Tongue (tissue), 2 donors: ENCODE measurements around the gene SLFN12. TPM values are rescaled to one million over a fixed set of nuclear protein-coding genes. Genes with fewer than 3 reads are reported as not detected.
"Not testable (repeated sequence)": the region's sequence is repeated elsewhere in the genome, so short reads cannot be mapped to it uniquely, and the experiment has no call there.

Experiments used
- DNase-seq: peaks from one replicate; pipeline ENCODE4 v3.0.0-alpha.2; 2015
- total RNA-seq: library from RNA; depleted of rRNA; stranded (reverse); fragments of >200 nt; gene quantifications from one replicate; pipeline ENCODE4 v1.2.3, GENCODE V29; 2014

The SLFN12 gene
- total RNA-seq: 16.0 TPM

- peak; percentile 97 for DNase-seq
Observed at GRCh38 chr17:35432176-35433074, at the start of gene SLFN12. TSS of gene SLFN12 (minus strand) at chr17:35432500. CDS start at chr17:35423028, 9,472 bp downstream.

DNA sequence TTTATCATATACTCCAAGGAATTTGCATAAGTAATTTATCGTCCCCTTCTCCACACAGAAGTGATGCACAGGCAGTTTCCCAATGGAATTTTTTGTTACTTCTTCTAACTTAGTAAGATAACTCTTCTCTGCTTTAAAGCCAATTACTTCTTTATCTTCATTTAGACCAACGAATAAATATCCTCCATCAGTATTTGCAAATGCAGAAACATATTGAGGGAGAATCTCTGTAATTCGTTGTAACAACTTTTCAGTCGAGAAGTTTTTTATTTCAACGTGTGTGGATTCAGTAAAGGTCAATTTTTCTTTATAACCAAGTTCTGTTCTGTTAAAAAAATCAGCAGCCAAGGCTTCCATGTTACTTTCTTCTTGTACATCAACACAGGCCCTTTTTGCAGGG is 47.0 kb upstream of the SLFN12 start:
- no peak for DNase-seq

GRCh38 chr17:35477248-35477647 is 44.9 kb upstream of the SLFN12 start:
- DNase-seq: no peak

- DNase-seq: no peak
Observed at GRCh38 chr17:35476283-35476820, 44.1 kb upstream of the SLFN12 start.

DNA sequence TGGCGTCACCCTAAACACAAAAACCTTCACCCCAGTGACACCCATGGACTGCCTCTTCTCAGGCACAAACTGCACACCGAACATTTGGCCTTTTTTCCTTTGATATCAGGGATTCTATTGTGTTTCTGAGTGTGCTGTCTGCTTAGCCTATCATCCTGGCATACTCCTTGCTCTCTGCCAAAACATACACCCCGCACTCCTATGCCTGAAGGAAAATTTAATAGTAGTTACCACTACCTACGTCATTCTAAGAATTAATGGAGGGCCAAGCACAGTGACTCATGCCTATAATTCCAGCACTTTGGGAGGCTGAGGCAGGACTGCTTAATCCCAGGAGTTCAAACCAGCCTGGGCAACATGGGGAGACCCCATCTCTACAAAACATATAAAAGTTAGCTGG is 36.2 kb upstream of the SLFN12 start:
- DNase-seq: no peak

DNA sequence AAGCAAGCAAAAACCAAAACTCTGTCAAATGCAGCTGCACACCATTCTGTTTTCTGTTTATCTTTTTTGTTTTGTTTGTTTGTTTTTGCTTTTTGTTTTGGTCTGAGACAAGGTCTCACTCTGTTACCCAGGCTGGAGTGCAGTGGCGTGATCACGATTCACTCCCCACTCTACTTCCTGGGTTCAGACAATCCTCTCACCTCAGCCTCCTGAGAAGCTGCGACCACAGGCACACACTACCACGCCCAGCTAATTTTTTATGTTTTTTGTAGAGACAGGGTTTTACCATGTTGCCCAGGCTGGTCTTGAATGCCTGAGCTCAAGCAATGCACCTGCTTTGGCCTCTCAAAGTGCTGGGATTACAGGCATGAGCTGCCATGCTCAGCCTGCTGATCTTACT is 35.5 kb upstream of the SLFN12 start:
- DNase-seq: no peak

- peak; percentile 35 for DNase-seq
Observed at GRCh38 chr17:35460354-35460851, 28.1 kb upstream of the SLFN12 start.

DNA sequence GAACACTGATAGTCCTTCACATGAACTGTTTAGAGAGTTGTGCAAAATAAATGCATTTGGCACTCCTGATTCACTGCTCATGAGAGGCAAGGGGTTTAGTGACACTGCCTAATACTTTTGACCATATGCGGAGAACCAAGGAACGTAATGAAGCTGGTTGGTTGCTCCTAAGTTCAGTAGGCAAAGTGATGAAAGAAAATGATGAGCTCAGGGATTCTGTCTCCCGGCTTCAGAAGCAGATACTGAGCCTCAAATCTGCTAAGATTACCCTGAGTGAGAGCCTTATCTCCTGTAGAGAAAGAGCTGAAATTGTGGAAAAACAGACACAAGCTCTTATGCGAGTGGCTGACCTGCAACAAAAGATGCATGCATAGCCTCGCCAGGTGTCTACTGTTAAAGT is 21.7 kb upstream of the SLFN12 start:
- not testable (repeated sequence) for DNase-seq

DNA sequence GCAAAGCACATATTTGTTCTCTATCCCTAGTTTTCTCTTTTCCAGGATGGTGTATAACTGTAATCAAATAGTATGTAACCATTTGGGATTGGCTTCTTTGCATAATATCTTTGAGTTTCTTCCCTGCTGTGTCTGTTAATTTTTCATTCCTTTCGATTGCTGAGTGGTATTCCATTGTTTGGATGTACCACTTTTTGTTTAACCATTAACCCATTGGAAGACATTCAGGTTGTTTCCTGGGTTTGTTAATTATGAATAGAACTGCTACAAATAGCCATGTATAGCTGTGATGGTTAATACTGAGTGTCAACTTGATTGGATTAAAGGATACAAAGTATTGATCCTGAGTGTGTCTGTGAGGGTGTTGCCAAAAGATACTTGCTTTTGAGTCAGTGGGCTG is 20.9 kb upstream of the SLFN12 start:
- DNase-seq: no peak

GRCh38 chr17:35449371-35449931 is 17.2 kb upstream of the SLFN12 start:
- peak; percentile 42 for DNase-seq

DNA sequence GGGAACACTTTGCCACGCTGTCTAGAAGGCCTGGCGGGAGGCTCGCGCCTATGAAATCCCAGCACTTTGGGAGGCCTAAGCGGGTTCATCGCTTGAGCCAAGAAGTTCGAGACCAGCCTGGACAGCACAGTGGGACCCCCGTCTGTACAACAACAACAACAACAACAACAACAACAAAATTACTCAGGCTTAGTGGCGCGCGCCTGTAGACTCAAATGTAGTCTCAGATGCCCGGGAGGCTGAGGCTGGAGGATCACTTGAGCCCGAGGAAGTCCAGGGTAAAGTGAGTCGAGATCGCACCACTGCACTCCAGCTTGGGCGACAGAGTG is 16.6 kb upstream of the SLFN12 start:
- no peak for DNase-seq

DNA sequence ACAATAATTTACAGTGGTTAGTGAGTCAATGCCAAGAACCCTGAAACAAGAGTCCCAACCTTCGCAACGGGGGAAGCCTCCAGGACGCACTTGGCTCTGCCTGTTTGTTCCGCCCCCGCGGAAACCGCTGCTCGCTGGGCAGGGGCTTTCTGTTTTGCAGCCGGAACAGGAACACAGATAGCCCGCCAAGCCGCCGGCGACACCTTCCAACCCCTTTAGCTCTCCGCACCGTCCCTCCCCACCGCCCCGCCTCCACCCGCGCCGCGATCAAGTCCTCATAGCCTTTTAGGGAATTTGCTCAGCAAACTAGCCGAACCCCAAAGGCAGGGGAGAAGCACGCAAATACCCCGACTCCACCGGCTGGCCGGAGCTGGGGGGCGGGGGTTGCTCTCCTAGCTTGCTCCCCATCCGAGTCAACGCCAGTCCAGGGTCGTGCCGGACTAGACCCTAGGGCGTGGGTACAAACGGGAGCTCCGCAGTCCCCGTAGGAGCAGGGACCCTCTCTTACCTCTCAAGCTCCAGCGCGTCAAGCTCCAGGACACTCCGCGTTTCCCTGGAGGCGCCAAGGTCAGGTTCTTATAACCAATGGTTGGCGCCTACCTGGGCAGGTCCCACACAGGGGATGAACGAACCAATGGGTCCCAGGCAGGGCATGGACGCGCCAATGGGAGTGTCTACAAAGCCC is 16.1 kb upstream of the SLFN12 start, which contains the start of gene SLFN13:
Gene SLFN13, minus strand, starts transcription at position 553 of the 685 bp plus-strand sequence. CDS start 3,086 bp downstream, outside the sequence.
- peak; percentile 65 for DNase-seq

DNA sequence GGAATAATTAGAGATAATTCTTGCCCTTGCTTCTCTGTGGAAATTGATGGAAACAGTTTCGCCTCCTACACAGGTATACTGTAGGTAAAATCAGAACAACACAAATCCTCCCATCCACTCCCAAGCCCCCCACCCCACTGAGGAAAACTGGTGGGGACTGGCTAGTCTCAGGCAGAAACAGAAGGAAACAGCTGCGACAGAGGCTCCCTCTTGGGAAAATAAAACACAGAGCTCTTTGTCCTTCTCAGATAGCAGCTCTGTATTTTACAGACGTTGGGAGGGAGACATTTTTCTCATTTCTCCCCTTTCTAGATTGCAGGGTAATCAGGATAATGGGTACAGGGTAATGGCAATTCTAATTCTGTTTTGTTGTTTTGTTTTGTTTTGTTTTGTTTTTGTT is 15.2 kb upstream of the SLFN12 start:
- peak; percentile 77 for DNase-seq

GRCh38 chr17:35438433-35438832 is 6.1 kb upstream of the SLFN12 start:
- DNase-seq: no peak

- DNase-seq: peak; percentile 93
Observed at GRCh38 chr17:35433075-35433894, 985 bp upstream of the SLFN12 start.

- DNase-seq: no peak
Observed at GRCh38 chr17:35429702-35430101, 2.6 kb downstream of the SLFN12 start.

- no peak for DNase-seq
Observed at GRCh38 chr17:35428229-35428628, 4.1 kb downstream of the SLFN12 start.

- DNase-seq: no peak
Observed at GRCh38 chr17:35423761-35424160, 8.5 kb downstream of the SLFN12 start.

DNA sequence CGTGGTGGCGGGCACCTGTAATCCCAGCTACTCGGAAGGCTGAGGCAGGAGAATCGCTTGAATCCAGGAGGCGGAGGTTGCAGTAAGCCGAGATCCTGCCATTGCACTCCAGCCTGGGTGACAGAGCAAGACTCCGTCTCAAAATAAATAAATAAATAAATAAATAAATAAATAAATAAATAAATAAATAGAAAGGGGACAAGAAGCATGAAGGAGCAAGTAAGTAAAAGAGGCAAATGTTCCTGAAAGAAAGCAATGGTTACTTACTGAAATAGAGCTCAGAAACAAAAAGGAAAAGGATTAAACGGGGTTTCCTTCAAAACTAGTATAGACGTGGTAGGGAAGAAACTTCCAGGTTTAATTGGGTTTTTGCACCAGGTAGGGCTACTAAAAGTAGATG is 11.2 kb downstream of the SLFN12 start:
- DNase-seq: not testable (repeated sequence)

GRCh38 chr17:35416659-35417058 is 15.6 kb downstream of the SLFN12 start:
- no peak for DNase-seq

GRCh38 chr17:35414707-35415106 is 17.6 kb downstream of the SLFN12 start:
- DNase-seq: not testable (repeated sequence)

GRCh38 chr17:35414247-35414646 is 18.1 kb downstream of the SLFN12 start:
- DNase-seq: no peak
